Type B pancreatic cell (in vitro differentiated cells): Measurements from ENCODE around the gene ATP13A1. TPM values are rescaled to one million over a fixed set of nuclear protein-coding genes. Genes with fewer than 3 reads are reported as not detected.
"Not testable (repeated sequence)": the region's sequence is repeated elsewhere in the genome, so short reads cannot be mapped to it uniquely, and the experiment has no call there.

Experiments
- DNase-seq: peaks from one replicate; pipeline ENCODE4 v3.0.0; 2021; ENCODE audit warnings: mixed read lengths; ENCODE audit not compliant: unreplicated experiment; ENCODE audit errors: extremely low spot score
- H3K27ac Mint-ChIP-seq: 2 replicates; pipeline ENCODE4 v1.8.0; 2021; ENCODE audit warnings: mild to moderate bottlenecking, mixed read lengths
- H3K27me3 Mint-ChIP-seq: 2 replicates; pipeline ENCODE4 v1.8.0; 2021; ENCODE audit warnings: mixed read lengths
- H3K36me3 Mint-ChIP-seq: 2 replicates; pipeline ENCODE4 v1.8.0; 2021; ENCODE audit warnings: mixed read lengths
- H3K4me1 Mint-ChIP-seq: one replicate; pipeline ENCODE4 v1.8.0; 2021; ENCODE audit warnings: mixed read lengths; ENCODE audit not compliant: unreplicated experiment
- H3K4me3 Mint-ChIP-seq: 2 replicates; pipeline ENCODE4 v1.8.0; 2021; ENCODE audit warnings: mild to moderate bottlenecking, mixed read lengths
- H3K9me3 Mint-ChIP-seq: 2 replicates; pipeline ENCODE4 v1.8.0; 2021; ENCODE audit warnings: mixed read lengths
- CTCF ChIP-seq: fragments of 200-600 bp; sonication (generic); conservative IDR thresholded peaks from 2 replicates; pipeline ENCODE4 v1.5.0; 2021; ENCODE audit warnings: antibody characterized with exemption, mild to moderate bottlenecking
- total RNA-seq: library from RNA; stranded (reverse); gene quantifications from 2 replicates; pipeline ENCODE4 v1.2.1, GENCODE V29; 2021; ENCODE audit warnings: low replicate concordance

The ATP13A1 gene
- total RNA-seq, 1 donor from 2014 or later = 85.7 TPM

- Mint-ChIP-seq H3K9me3 (no peaks in the 10 kb centered on the region), H3K27ac (peak within 1 kb of the TSS; percentile 79)
Observed at GRCh38 chr19:19618219-19619051, 45.0 kb downstream of the ATP13A1 start, which contains the start of gene PBX4. TSS of gene PBX4 (minus strand) at chr19:19618687. CDS start at chr19:19618629, 58 bp downstream.

GRCh38 chr19:19615086-19615485 lies 48.4 kb downstream of the ATP13A1 start:
- TF ChIP-seq CTCF = no peak
- no peak for DNase-seq
- H3K36me3 Mint-ChIP-seq = peaks cover 9% of the 10 kb centered on the region
- H3K27me3 Mint-ChIP-seq = no peaks in the 10 kb centered on the region
- no peak overlapping the region for H3K27ac Mint-ChIP-seq
- H3K9me3 Mint-ChIP-seq = no peaks in the 10 kb centered on the region
- H3K4me1 Mint-ChIP-seq = peaks cover 43% of the 10 kb centered on the region
- H3K4me3 Mint-ChIP-seq = no peak overlapping the region

More at GRCh38 chr19:19618219-19619051, 45.0 kb downstream of the ATP13A1 start, which contains the start of gene PBX4:
- Mint-ChIP-seq H3K36me3 (peaks cover 4% of the 10 kb centered on the region), H3K4me1 (peaks cover 32% of the 10 kb centered on the region), H3K27me3 (no peaks in the 10 kb centered on the region), H3K4me3 (peak within 1 kb of the TSS; percentile 91)
- DNase-seq = peak; percentile 97
- no peak for TF ChIP-seq CTCF

- H3K27ac Mint-ChIP-seq = peak overlapping the region; percentile 90
- no peaks in the 10 kb centered on the region for H3K27me3 Mint-ChIP-seq
- DNase-seq = no peak
- H3K4me1 Mint-ChIP-seq = peaks cover 28% of the 10 kb centered on the region
- TF ChIP-seq CTCF = no peak
- H3K4me3 Mint-ChIP-seq = peak overlapping the region; percentile 49
- H3K9me3 Mint-ChIP-seq = no peaks in the 10 kb centered on the region
- H3K36me3 Mint-ChIP-seq = peaks cover 9% of the 10 kb centered on the region
Observed at GRCh38 chr19:19613506-19613905, 50.0 kb downstream of the ATP13A1 start.

GRCh38 chr19:19610376-19611202 lies 52.9 kb downstream of the ATP13A1 start:
- H3K27me3 Mint-ChIP-seq = no peaks in the 10 kb centered on the region
- no peaks in the 10 kb centered on the region for H3K9me3 Mint-ChIP-seq
- DNase-seq = no peak
- H3K36me3 Mint-ChIP-seq = peaks cover 12% of the 10 kb centered on the region
- H3K4me1 Mint-ChIP-seq = peaks cover 20% of the 10 kb centered on the region
- H3K4me3 Mint-ChIP-seq = no peak overlapping the region
- TF ChIP-seq CTCF = no peak
- no peak overlapping the region for H3K27ac Mint-ChIP-seq

GRCh38 chr19:19606686-19607085 lies 56.8 kb downstream of the ATP13A1 start:
- H3K27me3 Mint-ChIP-seq, H3K9me3 Mint-ChIP-seq, H3K36me3 Mint-ChIP-seq, DNase-seq, H3K4me3 Mint-ChIP-seq, H3K4me1 Mint-ChIP-seq: not testable (repeated sequence)
- peak overlapping the region; percentile 86 for H3K27ac Mint-ChIP-seq
